Vagina (tissue), 2 donors: ENCODE measurements around the gene STBD1. TPM values are rescaled to one million over a fixed set of nuclear protein-coding genes. Genes with fewer than 3 reads are reported as not detected.

ENCODE experiments used
- DNase-seq, 2 donors: peaks; one replicate each; pipeline ENCODE4 v3.0.0-alpha.2; 2017; ENCODE audit errors: extremely low spot score in 2 of 2
- H3K27ac ChIP-seq: fragments of 200-600 bp; sonication (generic); one replicate; pipeline ENCODE4 v1.5.1; 2019
- H3K27me3 ChIP-seq: fragments of 200-600 bp; sonication (generic); one replicate; pipeline ENCODE4 v1.5.1; 2019
- H3K36me3 ChIP-seq, 2 donors: fragments of 200-600 bp; sonication (generic); one replicate each; pipeline ENCODE4 v1.5.1; 2017 to 2019
- H3K4me1 ChIP-seq: fragments of 200-600 bp; sonication (generic); one replicate; pipeline ENCODE4 v1.5.1; 2019
- H3K4me3 ChIP-seq, 2 donors: fragments of 200-600 bp; sonication (generic); 1 replicate in 1 of 2; 2 replicates in 1 of 2; pipeline ENCODE4 v1.5.1; 2016 to 2019
- H3K9me3 ChIP-seq: fragments of 200-600 bp; sonication (generic); one replicate; pipeline ENCODE4 v1.5.1; 2019
- CTCF ChIP-seq, 3 experiments: fragments of 450-650 bp in 2 of 3; fragments of 200-600 bp in 1 of 3; sonication (generic) in 1 of 3; IDR thresholded peaks; one replicate each; pipeline ENCODE4 v1.5.1; 2017 to 2019; ENCODE audit warnings: antibody characterized with exemption in 3 of 3, mild to moderate bottlenecking in 2 of 3, moderate library complexity in 2 of 3
- POLR2A ChIP-seq, 2 donors: fragments of 450-650 bp; IDR thresholded peaks; one replicate each; pipeline ENCODE4 v1.6.1; 2017; ENCODE audit warnings: antibody characterized with exemption in 2 of 2, mild to moderate bottlenecking in 2 of 2, moderate library complexity in 2 of 2
- POLR2AphosphoS5 ChIP-seq, 2 donors: sonication (generic); formaldehyde crosslinking; IDR thresholded peaks; one replicate each; pipeline ENCODE4 v1.9.0; 2017; ENCODE audit warnings: antibody characterized with exemption in 2 of 2, mild to moderate bottlenecking in 2 of 2, low read depth in 1 of 2; ENCODE audit not compliant: insufficient read depth in 1 of 2
- intact Hi-C: fragments of 100-400 bp; cut with DNase I; formaldehyde crosslinking; loops from one replicate; pipeline ENCODE4 v1.15.1; 2023
- total RNA-seq: library from RNA; depleted of rRNA; stranded (reverse); fragments of >200 nt; gene quantifications from one replicate; pipeline ENCODE4 v1.2.3, GENCODE V29; 2016

STBD1 gene
- total RNA-seq, 1 donor from 2014 or later, result 7.6 TPM

DNA sequence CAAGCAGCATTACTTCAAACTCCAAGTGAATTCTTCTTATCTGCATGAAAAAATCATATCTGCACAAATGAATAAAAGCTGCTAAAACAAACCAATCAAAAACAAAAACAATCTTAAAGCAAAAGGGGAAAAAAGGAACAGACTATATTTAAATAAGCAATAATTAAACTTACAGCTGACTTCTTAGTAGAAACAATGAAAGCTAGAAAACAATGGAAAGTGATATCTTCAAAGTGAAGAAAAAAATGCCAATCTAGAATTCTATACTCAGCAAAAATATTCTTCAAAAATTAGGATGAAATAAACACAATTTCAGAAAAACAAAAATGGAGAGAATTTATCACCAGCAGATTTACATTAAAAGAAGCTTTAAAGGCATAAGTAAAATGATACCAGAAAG lies 20.0 kb downstream of the STBD1 start:
- Histone ChIP-seq H3K4me3 (no peak overlapping the region), H3K4me1 (no peaks in the 10 kb centered on the region), H3K27me3 (no peaks in the 10 kb centered on the region), H3K9me3 (peaks cover 8% of the 10 kb centered on the region), H3K27ac (no peak overlapping the region), H3K36me3 (no peaks in the 10 kb centered on the region)
- no peak for DNase-seq
- intact Hi-C loops, result no loop called here
- no peak for TF ChIP-seq POLR2AphosphoS5 (IDR thresholded peaks at IDR 0.05; ENCODE audit: insufficient read depth in 1 of 2, low read depth in 1 of 2)
- TF ChIP-seq POLR2A (IDR thresholded peaks at IDR 0.05), result no peak
- TF ChIP-seq CTCF (IDR thresholded peaks at IDR 0.05), result no peak

DNA sequence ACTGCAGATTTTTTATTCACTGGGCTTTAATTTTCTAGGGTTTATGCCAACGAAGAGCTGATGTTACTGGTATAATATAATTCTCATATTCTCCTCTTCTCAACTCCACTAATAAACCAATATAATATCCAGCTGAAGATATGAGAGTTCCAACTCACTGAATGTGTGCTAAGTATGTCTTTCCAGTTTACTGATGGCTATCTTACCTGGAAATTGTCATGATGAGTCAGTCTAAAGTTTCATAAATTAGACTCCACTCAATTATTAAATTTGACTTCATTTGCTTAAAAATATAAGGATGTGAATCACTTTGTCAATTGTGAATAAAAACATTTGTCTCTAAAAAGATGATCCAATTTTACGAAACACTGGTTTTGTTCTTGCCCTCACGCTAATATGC lies 28.4 kb downstream of the STBD1 start:
- no peak overlapping the region for H3K27ac ChIP-seq
- DNase-seq, result no peak
- H3K36me3 ChIP-seq, result no peaks in the 10 kb centered on the region
- no peaks in the 10 kb centered on the region for H3K4me1 ChIP-seq
- intact Hi-C loops, result no loop called here
- H3K27me3 ChIP-seq, result no peaks in the 10 kb centered on the region
- H3K4me3 ChIP-seq, result no peak overlapping the region
- no peaks in the 10 kb centered on the region for H3K9me3 ChIP-seq
- no peak for TF ChIP-seq CTCF (IDR thresholded peaks at IDR 0.05)
- TF ChIP-seq POLR2A (IDR thresholded peaks at IDR 0.05), result no peak
- no peak for TF ChIP-seq POLR2AphosphoS5 (IDR thresholded peaks at IDR 0.05; ENCODE audit: insufficient read depth in 1 of 2, low read depth in 1 of 2)

DNA sequence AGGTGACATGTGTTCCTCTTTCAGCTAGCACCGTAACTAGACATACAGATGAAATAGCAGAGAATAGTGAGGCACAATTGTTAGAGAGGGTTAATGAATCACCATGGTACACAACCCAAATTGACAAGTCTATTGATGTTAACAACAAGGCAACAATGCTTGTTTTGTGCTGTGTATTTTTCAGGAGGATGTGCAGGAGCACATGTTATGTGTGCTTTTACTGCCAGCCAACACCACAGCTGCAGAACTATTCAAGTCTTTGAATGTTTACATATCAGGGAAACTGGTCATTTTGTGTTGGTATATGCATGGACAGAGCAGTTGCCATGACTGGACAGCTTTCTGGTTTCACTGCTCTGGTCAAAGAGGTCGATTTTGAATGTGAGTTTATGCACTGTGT lies 32.8 kb downstream of the STBD1 start:
- Histone ChIP-seq H3K27me3 (no peaks in the 10 kb centered on the region), H3K27ac (no peak overlapping the region), H3K4me3 (no peak overlapping the region), H3K4me1 (no peaks in the 10 kb centered on the region), H3K36me3 (no peaks in the 10 kb centered on the region), H3K9me3 (no peaks in the 10 kb centered on the region)
- intact Hi-C loops, result no loop called here
- TF ChIP-seq CTCF (IDR thresholded peaks at IDR 0.05) (no peak), POLR2AphosphoS5 (IDR thresholded peaks at IDR 0.05; ENCODE audit: insufficient read depth in 1 of 2, low read depth in 1 of 2) (no peak), POLR2A (IDR thresholded peaks at IDR 0.05) (no peak)
- no peak for DNase-seq

DNA sequence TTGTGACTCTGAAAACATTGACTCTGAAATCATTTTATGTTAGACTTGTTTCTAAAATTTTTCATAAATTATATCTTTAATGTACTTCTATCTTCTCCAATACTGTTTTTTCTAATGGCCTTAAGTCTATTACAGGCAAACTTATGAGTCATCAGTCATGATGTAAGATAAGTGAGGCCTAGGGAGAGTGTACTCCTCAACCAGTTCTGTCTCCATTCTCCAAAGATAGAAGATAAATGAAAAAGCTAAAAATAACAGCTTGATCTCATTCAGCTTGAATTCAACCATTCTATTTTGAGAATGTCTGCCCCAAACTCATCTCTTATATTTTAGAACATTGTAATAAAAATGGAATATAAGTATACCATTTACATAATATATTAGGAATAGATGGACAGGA lies 34.5 kb downstream of the STBD1 start:
- DNase-seq, result no peak
- Histone ChIP-seq H3K4me3 (no peak overlapping the region), H3K36me3 (no peaks in the 10 kb centered on the region), H3K27me3 (no peaks in the 10 kb centered on the region), H3K9me3 (no peaks in the 10 kb centered on the region), H3K4me1 (no peaks in the 10 kb centered on the region), H3K27ac (no peak overlapping the region)
- intact Hi-C loops, result no loop called here
- TF ChIP-seq CTCF (IDR thresholded peaks at IDR 0.05), result no peak
- TF ChIP-seq POLR2AphosphoS5 (IDR thresholded peaks at IDR 0.05; ENCODE audit: insufficient read depth in 1 of 2, low read depth in 1 of 2), result no peak
- TF ChIP-seq POLR2A (IDR thresholded peaks at IDR 0.05), result no peak

DNA sequence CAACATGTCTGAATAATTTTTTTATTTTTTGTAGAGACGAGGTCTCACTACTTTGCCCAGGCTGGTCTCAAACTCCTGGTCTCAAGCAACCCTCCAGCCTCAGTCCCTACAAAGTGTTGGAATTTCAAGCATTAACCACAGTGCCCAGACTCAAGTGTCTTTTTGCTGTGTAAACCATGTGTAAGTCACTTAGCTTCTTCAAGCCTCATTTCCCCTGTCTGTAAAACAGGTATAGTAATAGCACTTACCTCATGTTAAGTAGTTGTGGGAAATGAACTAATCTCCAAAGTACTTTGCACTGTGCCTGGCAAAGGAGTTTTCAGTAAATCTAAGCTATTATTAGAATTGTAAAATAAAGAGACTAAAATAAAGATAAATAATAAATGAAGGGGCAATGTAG lies 35.7 kb downstream of the STBD1 start:
- H3K36me3 ChIP-seq, result no peaks in the 10 kb centered on the region
- H3K27ac ChIP-seq, result no peak overlapping the region
- DNase-seq, result no peak
- no peaks in the 10 kb centered on the region for H3K4me1 ChIP-seq
- no peak for TF ChIP-seq POLR2A (IDR thresholded peaks at IDR 0.05)
- no peak for TF ChIP-seq CTCF (IDR thresholded peaks at IDR 0.05)
- intact Hi-C loops, result no loop called here
- no peaks in the 10 kb centered on the region for H3K27me3 ChIP-seq
- no peak overlapping the region for H3K4me3 ChIP-seq
- H3K9me3 ChIP-seq, result no peaks in the 10 kb centered on the region
